ENCODE measurements around the gene MLX.

Gene MLX

DNA sequence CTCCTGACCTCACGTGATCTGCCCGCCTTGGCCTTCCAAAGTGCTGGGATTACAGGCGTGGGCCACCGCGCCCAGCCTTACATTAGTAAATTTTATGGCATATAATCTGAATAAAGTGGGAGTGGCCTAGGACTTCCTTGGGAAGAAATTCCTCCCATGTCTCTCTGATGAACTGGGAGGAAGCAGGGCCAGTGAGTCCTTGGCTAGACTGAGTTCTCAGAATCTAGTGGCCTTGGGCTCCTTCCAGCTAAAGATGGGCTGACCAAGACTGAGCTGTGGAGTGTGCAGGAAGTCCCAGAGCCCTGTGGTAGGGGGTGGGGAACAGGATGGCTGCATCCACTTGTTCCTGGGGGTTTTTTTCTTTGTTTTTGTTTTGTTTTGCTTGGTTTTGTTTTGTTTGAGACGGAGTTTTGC, 40.9 kb upstream of the MLX start:
- H3K9me3 ChIP-seq, result no peaks in the 10 kb centered on the region
- H3K4me1 ChIP-seq, result no peaks in the 10 kb centered on the region
- no peak overlapping the region for H3K4me3 ChIP-seq (ENCODE audit: low read depth, low read length)
- TF ChIP-seq, protein P1, sequence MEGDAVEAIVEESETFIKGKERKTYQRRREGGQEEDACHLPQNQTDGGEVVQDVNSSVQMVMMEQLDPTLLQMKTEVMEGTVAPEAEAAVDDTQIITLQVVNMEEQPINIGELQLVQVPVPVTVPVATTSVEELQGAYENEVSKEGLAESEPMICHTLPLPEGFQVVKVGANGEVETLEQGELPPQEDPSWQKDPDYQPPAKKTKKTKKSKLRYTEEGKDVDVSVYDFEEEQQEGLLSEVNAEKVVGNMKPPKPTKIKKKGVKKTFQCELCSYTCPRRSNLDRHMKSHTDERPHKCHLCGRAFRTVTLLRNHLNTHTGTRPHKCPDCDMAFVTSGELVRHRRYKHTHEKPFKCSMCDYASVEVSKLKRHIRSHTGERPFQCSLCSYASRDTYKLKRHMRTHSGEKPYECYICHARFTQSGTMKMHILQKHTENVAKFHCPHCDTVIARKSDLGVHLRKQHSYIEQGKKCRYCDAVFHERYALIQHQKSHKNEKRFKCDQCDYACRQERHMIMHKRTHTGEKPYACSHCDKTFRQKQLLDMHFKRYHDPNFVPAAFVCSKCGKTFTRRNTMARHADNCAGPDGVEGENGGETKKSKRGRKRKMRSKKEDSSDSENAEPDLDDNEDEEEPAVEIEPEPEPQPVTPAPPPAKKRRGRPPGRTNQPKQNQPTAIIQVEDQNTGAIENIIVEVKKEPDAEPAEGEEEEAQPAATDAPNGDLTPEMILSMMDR (IDR thresholded peaks at IDR 0.05; ENCODE audit: low read depth, low read length), result no peak
- H3K36me3 ChIP-seq, result peaks cover 12% of the 10 kb centered on the region
- no peak for DNase-seq
- no peaks in the 10 kb centered on the region for H3K27me3 ChIP-seq

DNA sequence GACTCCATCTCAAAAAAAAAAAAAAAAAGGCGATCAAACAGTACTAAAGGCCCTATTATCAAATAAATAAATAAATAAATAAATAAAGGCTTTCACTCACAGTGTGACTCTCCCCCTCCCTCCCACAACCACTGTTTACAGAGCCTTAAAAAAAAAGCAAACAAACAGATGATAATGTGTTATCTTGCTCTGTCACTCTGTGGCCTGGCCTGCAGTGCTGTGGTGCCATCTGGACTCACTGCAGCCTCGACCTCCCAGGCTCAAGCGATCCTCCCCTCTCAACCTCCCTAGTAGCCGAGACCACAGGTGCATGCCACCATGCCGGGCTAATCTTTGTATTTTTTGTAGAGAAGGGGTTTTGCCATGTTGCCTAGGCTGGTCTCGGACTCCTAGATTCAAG, 39.0 kb upstream of the MLX start:
- no peaks in the 10 kb centered on the region for H3K27me3 ChIP-seq
- TF ChIP-seq, protein P1 (IDR thresholded peaks at IDR 0.05; ENCODE audit: low read depth, low read length), result no peak
- no peaks in the 10 kb centered on the region for H3K9me3 ChIP-seq
- H3K36me3 ChIP-seq, result no peaks in the 10 kb centered on the region
- no peak overlapping the region for H3K4me3 ChIP-seq (ENCODE audit: low read depth, low read length)
- H3K4me1 ChIP-seq, result no peaks in the 10 kb centered on the region
- DNase-seq, result no peak

DNA sequence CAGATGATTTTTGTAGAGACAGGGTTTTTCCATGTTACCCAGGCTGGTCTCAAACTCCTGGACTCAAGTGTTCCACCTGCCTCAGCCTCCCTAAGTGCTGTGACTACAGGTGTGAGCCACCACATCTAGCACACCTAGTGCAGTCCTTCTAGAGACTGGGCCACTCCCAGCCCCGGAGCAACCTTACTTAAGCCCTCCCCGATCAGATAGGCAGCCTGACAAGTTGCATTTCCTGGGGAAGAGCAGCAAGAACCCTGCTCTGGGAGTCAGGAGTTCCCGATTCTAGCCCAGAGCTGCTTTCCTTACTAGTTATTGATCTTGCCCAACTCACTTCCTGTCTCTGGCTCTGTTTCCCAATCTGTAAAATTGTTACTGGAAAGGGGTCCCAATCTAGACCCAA, 37.8 kb upstream of the MLX start:
- no peak for DNase-seq
- Histone ChIP-seq H3K36me3 (no peaks in the 10 kb centered on the region), H3K27me3 (no peaks in the 10 kb centered on the region), H3K9me3 (no peaks in the 10 kb centered on the region), H3K4me3 (ENCODE audit: low read depth, low read length) (no peak overlapping the region), H3K4me1 (no peaks in the 10 kb centered on the region)
- TF ChIP-seq, protein P1 (IDR thresholded peaks at IDR 0.05; ENCODE audit: low read depth, low read length), result no peak

DNA sequence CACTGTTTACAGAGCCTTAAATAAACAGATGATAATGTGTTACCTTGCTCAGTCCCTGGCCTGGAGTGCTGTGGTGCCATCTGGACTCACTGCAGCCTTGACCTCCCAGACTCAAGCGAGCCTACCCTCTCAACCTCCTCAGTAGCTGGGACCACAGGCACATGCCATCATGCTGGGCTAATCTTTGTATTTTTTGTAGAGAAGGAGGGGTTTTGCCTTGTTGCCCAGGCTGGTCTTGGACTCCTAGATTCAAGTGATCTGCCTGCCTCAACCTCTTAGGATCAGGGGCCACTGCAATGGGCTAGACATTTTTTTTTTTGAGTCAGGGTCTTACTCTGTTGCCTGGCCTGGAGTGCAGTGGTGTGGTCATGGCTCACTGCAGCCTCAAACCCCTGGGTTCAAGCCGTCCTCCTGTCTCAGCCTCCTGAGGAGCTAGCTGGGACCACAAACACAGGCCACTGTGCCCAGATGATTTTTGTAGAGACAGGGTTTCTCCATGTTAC, 35.9 kb upstream of the MLX start:
- no peak for DNase-seq
- Histone ChIP-seq H3K4me3 (ENCODE audit: low read depth, low read length) (no peak overlapping the region), H3K4me1 (peaks cover 8% of the 10 kb centered on the region), H3K9me3 (no peaks in the 10 kb centered on the region), H3K27me3 (no peaks in the 10 kb centered on the region), H3K36me3 (no peaks in the 10 kb centered on the region)
- TF ChIP-seq, protein P1 (IDR thresholded peaks at IDR 0.05; ENCODE audit: low read depth, low read length), result no peak

DNA sequence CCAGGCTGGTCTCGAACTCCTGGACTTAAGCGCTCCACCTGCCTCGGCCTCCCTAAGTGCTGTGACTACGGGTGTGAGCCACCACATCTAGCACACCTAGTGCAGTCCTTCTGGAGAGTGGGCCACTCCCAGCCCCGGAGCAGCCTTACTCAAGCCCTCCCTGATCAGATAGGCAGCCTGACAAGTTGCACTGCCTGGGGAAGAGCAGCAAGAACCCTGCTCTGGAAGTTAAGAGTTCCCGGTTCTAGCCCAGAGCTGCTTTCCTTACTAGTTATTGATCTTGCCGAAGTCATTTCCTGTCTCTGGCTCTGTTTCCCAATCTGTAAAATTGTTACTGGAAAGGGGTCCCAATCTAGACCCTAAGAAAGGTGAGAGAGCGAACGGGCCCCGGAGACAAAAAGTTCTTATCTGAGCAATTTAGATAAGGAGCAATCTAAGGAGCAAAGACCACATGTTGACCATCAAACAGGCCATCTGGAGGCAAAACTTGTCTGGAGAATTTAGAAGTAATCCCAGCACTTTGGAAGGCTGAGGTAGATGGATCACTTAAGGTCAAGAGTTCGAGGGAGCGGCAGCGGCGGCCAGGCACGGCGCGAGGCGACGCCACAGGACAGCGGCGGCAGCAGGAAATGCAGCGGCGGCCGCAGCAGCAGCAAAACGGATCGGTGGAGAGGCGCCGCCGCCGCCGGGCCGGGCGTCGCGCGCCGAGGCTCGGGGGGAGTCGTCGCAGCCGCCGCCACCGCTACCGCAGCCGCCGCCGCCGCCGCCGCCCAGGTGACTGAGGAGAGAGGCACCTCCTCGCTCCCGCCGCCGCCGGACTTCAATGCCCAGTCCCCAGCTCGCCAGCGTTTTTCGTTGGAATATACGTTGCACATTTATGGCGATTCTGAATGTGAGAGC, 35.2 kb upstream of the MLX start:
- Histone ChIP-seq H3K4me1 (peaks cover 8% of the 10 kb centered on the region), H3K27me3 (no peaks in the 10 kb centered on the region), H3K36me3 (no peaks in the 10 kb centered on the region), H3K9me3 (no peaks in the 10 kb centered on the region), H3K4me3 (ENCODE audit: low read depth, low read length) (peak overlapping the region; percentile 56)
- DNase-seq, result peak; percentile 73
- TF ChIP-seq, protein P1 (IDR thresholded peaks at IDR 0.05; ENCODE audit: low read depth, low read length), result peak; percentile 30
